Measurements from ENCODE around the gene SIRT7. TPM values are rescaled to one million over a fixed set of nuclear protein-coding genes. Genes with fewer than 3 reads are reported as not detected.

Gene SIRT7
- total RNA-seq, 4 donors from 2014 or later: 52.6 to 81.0 (median 60.7) TPM

DNA sequence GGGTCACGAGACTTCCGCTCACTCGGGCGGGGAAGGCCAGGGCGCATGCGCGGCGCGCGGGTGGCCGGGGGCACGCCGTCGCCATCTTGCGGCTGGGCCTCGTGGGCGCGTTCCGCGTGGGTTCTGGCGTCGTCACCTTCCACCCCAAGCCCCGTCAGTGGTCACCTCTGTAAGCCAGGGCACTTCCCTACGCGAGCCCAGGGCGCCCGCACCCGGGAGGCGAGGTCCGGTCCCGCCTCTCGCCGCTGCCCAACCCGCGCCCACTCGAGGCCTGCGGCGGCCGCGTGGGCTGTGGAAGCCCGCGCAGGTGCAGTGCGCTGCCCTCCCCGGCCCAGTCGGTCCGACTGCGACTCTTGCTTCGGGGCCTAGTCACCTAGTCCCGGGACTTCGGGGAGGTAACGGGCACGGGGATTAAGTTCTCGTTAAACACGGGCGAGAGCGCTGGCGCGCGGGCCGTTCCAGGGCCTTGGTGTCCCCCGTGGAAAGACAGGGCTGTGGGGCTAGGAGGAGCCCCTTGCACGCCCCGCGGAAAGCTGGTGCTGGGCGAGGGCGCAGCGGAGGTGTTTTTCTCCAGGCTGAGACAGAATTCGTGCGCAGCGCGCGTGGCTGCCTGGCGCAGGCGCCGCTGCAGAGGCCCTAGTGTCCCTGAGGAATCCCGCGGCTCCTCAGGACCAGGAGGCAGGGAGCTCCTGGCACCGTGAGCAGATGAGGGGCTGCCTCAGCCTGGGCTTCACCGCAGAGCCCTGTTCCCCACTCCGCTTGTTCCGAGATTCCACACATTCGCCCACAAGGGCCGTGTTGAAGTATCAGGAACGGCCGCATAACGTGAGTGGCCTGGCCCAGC, 46.4 kb downstream of the SIRT7 start:
- Histone ChIP-seq H3K27me3 (no peaks in the 10 kb centered on the region), H3K36me3 (peaks cover 11 to 27% (median 22%) of the 10 kb centered on the region in 3 donors), H3K27ac (peak overlapping the region; percentile 95 to 100 (median 98)), H3K9me3 (no peaks in the 10 kb centered on the region), H3K4me1 (peaks cover 30 to 67% (median 42%) of the 10 kb centered on the region in 3 donors), H3K4me3 (peak overlapping the region; percentile 71 to 89 (median 78))
- no peak for DNase-seq
- whole genome bisulfite sequencing, 2 donors: 1% methylated on average over 15 of the region's 86 CpGs; no CpG with 5 or more reads in 1 of the 2 donors
- TF ChIP-seq POLR2A (IDR thresholded peaks at IDR 0.05): peak in 3 of 4 donors; percentile 87 to 98 (median 93)
- TF ChIP-seq, protein P1, sequence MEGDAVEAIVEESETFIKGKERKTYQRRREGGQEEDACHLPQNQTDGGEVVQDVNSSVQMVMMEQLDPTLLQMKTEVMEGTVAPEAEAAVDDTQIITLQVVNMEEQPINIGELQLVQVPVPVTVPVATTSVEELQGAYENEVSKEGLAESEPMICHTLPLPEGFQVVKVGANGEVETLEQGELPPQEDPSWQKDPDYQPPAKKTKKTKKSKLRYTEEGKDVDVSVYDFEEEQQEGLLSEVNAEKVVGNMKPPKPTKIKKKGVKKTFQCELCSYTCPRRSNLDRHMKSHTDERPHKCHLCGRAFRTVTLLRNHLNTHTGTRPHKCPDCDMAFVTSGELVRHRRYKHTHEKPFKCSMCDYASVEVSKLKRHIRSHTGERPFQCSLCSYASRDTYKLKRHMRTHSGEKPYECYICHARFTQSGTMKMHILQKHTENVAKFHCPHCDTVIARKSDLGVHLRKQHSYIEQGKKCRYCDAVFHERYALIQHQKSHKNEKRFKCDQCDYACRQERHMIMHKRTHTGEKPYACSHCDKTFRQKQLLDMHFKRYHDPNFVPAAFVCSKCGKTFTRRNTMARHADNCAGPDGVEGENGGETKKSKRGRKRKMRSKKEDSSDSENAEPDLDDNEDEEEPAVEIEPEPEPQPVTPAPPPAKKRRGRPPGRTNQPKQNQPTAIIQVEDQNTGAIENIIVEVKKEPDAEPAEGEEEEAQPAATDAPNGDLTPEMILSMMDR (IDR thresholded peaks at IDR 0.05): peak in 4 of 6 experiments; percentile 5 to 64 (median 21)
- intact Hi-C loops (cut with DNase I): no loop called here

DNA sequence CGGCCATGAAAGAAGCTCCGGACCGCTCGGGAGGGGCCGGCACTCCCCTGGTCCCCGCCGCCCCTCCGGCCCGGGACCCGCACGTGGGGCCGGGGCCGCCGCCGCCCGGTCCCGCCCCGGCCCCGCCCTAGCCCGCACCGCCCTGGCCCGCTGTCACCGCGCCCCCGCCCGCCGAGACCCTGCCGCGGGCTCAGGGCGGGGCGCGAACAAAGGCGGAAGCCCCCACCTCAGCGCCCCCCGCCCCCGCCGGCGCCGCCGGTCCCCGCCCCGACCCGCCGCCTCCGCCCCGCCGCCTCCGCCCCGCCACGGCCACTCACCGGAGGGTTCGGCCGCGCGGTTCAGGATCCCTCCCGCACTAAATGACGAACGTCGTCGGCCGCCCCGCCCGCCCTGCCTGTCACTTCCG, 47.0 kb downstream of the SIRT7 start, which contains the start of gene ARHGDIA:
ARHGDIA (minus strand) TSS at position 357 of the 406 bp plus-strand sequence. CDS start 1,407 bp downstream, outside the sequence.
- peak within 1 kb of the TSS; percentile 95 to 100 (median 98) for H3K27ac ChIP-seq
- peaks cover 11 to 33% (median 22%) of the 10 kb centered on the region in 3 donors for H3K36me3 ChIP-seq
- TF ChIP-seq POLR2A (IDR thresholded peaks at IDR 0.05): no peak
- TF ChIP-seq, protein P1 (IDR thresholded peaks at IDR 0.05): no peak
- no peaks in the 10 kb centered on the region for H3K9me3 ChIP-seq
- DNase-seq: peak; percentile 82
- peaks cover 30 to 74% (median 46%) of the 10 kb centered on the region in 3 donors for H3K4me1 ChIP-seq
- no CpG with 5 or more reads among the region's 64 CpGs for WGBS, 2 donors
- intact Hi-C loops (cut with DNase I): no loop called here
- H3K27me3 ChIP-seq: no peaks in the 10 kb centered on the region
- peak within 1 kb of the TSS; percentile 71 to 89 (median 78) for H3K4me3 ChIP-seq

DNA sequence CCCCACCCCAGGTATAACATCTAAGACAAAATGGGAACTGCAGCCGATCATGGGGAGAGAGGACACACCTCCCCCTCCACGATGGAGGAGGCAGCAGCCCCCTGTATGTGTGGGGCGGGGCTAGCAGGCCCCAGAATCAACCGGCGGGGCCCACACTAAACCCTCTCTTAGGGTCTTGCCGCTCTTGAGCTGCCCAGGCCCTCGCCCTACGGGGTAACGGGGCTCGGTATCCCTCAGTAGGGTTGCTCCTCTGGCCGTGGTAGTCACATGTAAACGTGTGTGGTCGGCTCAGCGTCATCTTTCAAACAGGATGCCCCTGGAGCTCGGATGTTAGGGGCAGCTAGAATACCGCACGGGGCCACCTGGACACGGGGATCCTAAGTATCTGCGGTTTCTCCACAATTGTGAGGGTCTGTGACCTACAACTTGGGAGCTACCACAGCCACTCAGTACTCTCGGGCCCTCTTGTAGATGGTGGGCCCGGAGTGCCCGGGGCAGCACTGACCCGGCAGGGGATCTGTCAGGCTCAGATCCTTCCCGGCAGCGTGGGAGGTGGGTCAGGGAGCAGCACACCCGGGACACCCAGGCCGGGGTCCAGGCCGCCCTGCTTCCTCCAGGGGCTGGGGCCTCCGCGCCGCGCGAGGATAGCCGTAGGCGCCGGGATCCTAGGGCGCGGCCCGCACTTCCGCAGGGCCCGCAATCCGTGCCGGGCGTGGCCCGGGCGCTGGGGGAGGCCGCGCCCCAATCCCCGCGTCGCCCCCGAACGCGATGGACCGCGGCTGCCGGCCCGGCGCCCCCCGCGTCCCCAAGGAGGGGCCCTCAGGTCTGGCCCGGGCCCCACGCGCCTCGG, 47.6 kb downstream of the SIRT7 start:
- intact Hi-C loops (cut with DNase I): no loop called here
- WGBS, 2 donors: 1 to 3% methylated on average over 8 to 12 of the region's 65 CpGs
- peaks cover 11 to 39% (median 22%) of the 10 kb centered on the region in 3 donors for H3K36me3 ChIP-seq
- H3K4me1 ChIP-seq: peaks cover 30 to 80% (median 48%) of the 10 kb centered on the region in 3 donors
- TF ChIP-seq, protein P1 (IDR thresholded peaks at IDR 0.05): no peak
- no peak for TF ChIP-seq POLR2A (IDR thresholded peaks at IDR 0.05)
- peak overlapping the region; percentile 95 to 100 (median 98) for H3K27ac ChIP-seq
- no peaks in the 10 kb centered on the region for H3K27me3 ChIP-seq
- DNase-seq: no peak
- peak overlapping the region; percentile 71 to 89 (median 78) for H3K4me3 ChIP-seq
- no peaks in the 10 kb centered on the region for H3K9me3 ChIP-seq

DNA sequence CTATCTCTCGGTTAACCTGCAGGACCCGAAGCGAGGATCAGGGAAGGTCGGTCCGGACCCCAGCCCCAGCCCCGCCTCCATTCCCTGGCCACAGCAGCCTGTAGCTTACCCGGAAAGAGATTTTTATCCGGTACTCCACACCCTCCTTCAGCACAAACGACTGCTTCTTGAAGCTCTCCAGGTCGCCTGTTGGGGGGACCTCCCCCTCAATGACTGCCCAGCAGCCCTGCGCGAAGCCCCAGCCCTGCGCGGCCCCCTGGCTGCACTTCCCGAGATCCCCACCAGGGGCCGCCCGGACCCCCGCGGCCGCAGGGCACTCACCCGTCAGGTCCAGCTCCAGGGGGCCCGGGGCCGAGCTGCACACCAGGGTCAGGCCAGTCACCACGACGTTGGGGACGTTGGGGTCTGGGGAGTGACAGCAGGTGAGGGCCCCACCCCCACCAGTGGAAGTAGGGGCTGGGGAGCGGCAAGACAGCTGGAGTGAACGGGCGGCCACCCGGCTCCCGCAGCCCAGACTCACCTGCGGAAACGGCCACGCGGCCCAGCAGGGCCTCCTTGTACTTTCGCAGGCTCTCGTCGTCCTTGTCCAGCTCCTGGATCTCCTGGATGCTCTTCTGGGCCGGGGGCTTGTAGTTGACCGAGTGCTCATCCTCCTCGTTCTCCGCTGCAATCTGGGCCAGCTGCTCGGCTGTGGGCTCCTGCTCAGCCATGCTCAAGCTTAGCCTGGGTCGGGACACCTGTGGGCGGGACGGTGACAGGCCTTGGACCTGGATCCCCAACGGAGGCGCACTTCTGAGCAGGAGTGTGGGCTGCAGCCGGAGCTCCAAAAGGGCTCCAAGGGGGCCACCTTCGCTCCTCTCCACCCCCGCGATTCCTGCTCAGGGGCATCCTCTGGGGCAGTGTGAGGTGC, 48.5 kb downstream of the SIRT7 start:
- DNase-seq: no peak
- Histone ChIP-seq H3K9me3 (no peaks in the 10 kb centered on the region), H3K36me3 (peaks cover 11 to 40% (median 22%) of the 10 kb centered on the region in 3 donors), H3K27me3 (no peaks in the 10 kb centered on the region), H3K27ac (peak overlapping the region; percentile 95 to 100 (median 98)), H3K4me3 (peak overlapping the region; percentile 71 to 89 (median 78)), H3K4me1 (peaks cover 30 to 86% (median 48%) of the 10 kb centered on the region in 3 donors)
- intact Hi-C loops (cut with DNase I): no loop called here
- WGBS, 2 donors: 33 to 35% methylated on average over 10 to 20 of the region's 52 CpGs
- no peak for TF ChIP-seq POLR2A (IDR thresholded peaks at IDR 0.05)
- TF ChIP-seq, protein P1 (IDR thresholded peaks at IDR 0.05): peak; percentile 76 to 90 (median 85)
